Cortex of kidney (tissue), 1 donor: ENCODE data around the gene TIPARP.
"Not testable (repeated sequence)": the region's sequence is repeated elsewhere in the genome, so short reads cannot be mapped to it uniquely, and the experiment has no call there.

Experiments
- DNase-seq: peaks from one replicate; lab custom pipeline; 2025; lab: John Stamatoyannopoulos, UW

TIPARP gene

DNA sequence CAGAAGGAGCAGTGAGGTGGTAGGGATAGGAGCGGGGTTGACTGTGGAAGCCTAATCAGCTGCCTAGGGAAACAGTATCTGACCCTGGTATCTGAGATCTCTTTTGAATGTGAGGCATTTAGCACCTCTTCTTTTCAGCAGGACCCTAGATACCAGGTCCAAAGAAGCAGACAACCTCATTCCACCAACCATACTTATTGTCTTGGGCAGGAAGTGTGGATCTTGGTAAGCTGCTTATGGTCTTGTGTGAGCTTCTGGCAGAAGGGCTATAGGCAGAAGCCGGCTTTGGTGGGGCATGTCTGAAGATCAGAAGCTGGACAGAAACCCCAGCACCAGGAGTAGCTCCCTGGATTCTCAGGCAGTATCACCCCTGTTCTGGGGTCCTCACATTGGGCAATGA, 65.6 kb downstream of the TIPARP start:
- no peak for DNase-seq

- not testable (repeated sequence) for DNase-seq
Observed at GRCh38 chr3:156740581-156740980, 66.2 kb downstream of the TIPARP start.

DNA sequence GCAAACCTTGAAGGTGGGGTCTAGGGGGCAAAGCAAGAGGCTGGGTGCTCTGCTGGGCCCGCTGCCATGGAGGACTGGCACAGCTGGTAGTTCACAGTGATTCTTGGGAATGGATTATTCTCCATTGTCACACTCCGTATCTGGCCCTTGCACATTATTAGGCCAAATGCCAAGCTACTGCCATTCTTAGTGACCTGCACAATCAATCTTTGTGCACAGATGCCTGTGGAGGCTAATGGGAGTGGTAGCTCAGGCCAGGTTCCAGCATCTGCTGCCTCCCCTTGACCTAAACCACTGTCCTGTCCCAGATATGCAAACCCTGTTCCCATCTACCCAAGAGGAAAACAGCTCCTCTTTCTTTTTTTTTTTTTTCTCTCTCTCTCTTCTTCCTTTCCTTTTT, 67.5 kb downstream of the TIPARP start:
- no peak for DNase-seq

DNA sequence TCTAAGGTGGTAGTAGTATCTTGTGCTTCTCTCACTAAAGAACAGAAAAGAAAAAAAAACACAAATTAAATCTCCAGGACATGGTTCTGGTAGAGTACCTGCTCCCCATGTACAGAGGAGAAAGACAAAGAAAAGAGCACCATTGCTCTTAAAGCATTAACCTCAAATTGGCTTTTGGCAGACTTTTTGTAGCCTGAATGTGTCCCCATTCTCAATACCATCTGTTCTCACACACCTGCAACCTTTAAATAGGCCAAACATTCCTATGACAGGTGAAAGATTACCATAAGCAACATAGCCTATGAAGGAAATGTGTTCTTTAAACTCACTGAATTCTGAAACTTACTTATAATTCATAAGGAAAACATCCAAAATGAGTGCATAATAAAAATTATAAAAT, 68.0 kb downstream of the TIPARP start:
- DNase-seq: no peak

DNA sequence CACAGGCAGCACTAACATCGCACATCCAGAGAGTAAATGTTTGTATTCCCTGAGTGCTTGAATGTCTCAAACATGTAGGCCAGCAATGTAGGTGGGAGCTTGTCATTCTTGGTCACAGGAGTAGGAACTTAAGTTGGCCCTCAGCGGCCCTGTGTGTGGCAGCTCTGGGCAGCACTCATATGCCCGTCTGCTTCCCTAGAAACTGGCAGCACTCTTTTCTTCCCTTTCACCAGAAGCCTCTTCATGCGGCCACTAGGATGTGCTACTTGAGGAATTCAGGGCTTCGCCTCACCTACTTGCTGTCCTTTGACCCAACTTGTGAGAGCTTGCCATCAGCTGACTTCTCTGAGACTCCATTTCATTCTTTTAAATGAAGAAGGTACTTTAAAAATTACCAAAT, 69.5 kb downstream of the TIPARP start:
- no peak for DNase-seq

DNA sequence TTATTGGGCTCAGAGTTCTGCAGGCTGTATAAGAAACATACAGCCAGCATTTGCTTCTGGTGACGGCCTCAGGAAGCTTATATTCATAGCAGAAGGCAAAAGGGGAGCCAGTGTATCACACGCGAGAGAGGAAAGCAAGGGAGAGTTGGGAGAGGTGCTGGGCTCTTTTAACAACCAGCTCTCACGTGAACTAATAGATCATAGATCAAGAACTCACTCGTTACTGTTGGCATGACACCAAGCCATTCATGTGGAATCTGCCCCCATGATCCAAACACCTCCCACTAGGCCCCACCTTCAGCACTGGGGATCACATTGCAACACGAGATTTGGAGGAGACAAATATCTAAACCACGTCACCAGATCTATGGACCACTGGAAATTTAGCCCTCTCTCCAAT, 70.2 kb downstream of the TIPARP start:
- DNase-seq: no peak

DNA sequence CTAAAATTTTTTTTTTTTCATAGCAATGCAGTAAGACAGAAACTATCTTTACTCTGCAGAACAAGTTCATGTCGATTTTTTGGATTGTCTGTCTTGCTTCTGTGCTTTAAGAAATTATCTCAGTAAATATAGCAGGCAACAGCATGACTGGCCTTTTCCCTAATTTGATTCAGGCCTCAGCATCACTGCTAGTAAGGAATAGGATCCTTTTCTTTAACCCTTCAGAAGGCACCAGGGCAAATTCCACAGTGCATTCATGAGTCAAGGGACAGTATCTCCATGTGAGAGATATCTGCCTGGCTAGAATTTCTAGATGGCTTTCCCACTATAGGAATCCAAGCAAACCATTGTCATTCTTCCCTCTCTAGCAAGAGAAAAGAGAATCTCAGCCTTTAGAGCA, 71.4 kb downstream of the TIPARP start:
- no peak for DNase-seq

DNA sequence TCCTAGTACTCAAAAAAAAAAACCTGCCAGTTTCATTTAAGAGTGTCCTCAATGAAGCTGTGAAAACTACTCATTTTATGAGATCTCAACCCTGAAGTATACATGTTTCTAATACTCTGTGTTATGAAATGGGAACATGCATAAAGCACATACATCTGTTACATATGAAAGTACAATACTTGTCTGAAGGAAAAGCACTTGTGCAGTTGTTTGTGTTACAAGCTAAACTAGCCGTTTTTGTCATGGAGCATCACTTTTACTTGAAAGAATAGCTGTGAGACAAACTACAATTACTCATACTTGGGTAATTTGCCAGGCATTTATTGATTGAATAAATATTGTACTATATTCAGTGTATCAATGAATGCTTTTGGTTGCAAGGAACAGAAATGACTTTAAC, 72.7 kb downstream of the TIPARP start:
- no peak for DNase-seq

DNA sequence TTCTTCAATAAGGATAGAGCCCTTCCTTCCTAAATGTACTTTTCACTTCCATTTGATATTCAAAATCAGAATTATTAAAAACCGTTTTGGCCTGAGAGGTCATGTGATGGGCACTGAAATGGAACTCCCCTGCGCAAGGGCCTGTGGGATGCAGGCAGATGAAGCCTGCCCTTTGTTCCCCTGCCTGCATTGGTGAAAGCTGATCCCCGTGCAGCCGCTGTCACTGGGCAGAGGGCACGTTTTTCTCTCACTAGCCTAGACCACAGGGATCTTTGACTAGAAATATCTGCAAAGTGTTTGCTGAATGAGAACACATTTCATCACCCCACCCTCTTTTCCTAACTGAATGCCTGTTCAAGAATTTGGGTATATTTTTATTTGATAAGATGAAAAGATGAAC, 74.9 kb downstream of the TIPARP start:
- no peak for DNase-seq

DNA sequence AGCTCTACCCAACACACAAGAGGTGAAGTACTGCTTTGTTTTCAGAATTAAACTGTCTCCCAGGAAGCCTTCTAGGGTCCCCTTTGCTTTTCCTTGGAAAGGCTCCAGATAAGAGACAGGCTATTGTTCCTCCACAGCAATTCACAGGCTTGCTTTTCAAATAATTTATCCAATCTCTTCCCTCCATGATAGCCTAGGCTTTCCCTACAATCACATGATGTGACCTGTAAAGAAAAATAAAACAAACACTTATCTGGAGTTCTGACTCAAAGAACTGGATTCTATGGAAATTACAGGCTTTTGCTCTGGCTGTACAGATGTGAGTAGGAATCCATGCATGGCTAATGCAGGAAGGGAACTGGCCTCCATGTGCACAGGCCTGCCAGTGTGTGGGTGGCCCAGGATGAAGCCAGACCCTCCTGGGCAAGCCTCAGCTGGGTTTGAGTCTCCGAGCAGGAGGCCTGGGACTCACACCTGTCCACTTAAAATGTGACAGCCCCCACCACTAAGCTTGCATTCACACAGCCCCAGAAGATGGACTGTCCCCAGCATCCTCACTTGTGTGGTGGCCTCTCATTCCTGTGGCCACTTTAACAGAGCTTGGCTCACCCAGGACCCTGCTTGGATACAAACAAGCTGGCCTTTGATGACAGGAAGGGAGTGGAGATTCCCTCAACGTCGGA, 75.9 kb downstream of the TIPARP start:
- no peak for DNase-seq

GRCh38 chr3:156750874-156751245, 76.5 kb downstream of the TIPARP start:
- DNase-seq: no peak

DNA sequence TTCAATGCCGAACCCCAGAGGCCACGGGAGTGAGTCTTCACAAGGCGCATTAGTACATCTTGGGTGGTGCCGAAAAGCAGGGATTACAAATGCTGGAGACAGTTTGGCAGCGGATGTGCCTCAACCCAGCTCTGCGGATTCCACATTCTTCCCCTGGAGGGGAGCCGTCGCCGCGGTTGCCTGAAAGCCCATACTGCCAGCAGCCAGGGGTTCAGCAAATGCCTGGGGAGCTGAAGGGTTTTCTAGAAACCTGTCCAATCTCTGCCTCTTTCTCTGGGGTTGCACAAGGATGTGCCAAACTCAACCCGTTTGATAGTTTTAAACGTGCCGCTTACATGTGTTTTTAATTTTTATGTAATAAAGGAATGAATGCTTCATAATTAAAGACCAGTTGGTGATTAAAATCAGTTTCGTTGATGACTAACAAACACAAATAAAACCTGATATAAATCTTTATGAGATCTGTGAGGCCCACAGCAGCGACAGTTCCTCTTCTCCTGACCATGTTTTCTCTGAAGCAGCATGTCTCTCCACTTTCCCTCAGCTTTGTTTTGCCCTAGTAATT, 77.2 kb downstream of the TIPARP start:
- DNase-seq: no peak
